Measurements from ENCODE around the gene AMACR. TPM values are rescaled to one million over a fixed set of nuclear protein-coding genes. Genes with fewer than 3 reads are reported as not detected.

Gene AMACR
- total RNA-seq, 1 donor from 2014 or later, result 29.3 TPM

DNA sequence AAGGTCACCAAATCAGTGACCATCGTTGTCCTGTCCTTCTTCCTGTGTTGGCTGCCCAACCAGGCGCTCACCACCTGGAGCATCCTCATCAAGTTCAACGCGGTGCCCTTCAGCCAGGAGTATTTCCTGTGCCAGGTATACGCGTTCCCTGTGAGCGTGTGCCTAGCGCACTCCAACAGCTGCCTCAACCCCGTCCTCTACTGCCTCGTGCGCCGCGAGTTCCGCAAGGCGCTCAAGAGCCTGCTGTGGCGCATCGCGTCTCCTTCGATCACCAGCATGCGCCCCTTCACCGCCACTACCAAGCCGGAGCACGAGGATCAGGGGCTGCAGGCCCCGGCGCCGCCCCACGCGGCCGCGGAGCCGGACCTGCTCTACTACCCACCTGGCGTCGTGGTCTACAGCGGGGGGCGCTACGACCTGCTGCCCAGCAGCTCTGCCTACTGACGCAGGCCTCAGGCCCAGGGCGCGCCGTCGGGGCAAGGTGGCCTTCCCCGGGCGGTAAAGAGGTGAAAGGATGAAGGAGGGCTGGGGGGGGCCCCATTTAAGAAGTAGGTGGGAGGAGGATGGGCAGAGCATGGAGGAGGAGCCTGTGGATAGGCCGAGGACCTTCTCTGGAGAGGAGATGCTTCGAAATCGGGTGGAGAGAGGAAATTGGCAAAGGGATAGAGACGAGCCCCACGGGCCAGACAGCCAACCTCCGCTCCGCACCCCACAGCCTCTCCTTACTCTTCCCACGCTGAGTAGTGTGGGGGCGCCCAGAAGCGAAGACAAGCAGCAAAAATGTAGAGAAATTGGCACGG lies 69.9 kb downstream of the AMACR start:
- Mint-ChIP-seq H3K27ac (ENCODE audit: unreplicated experiment) (no peak overlapping the region), H3K4me1 (ENCODE audit: unreplicated experiment) (peaks cover 22% of the 10 kb centered on the region), H3K27me3 (ENCODE audit: unreplicated experiment) (peaks cover 11% of the 10 kb centered on the region), H3K9me3 (ENCODE audit: unreplicated experiment) (no peaks in the 10 kb centered on the region), H3K36me3 (ENCODE audit: low read depth, unreplicated experiment) (peaks cover 4% of the 10 kb centered on the region), H3K4me3 (ENCODE audit: unreplicated experiment) (no peak overlapping the region)
- no peak for TF ChIP-seq CTCF (IDR thresholded peaks at IDR 0.05; ENCODE audit: unreplicated experiment)
- DNase-seq (ENCODE audit: low spot score), result no peak

- TF ChIP-seq CTCF (IDR thresholded peaks at IDR 0.05; ENCODE audit: unreplicated experiment), result no peak
- Mint-ChIP-seq H3K27ac (ENCODE audit: unreplicated experiment) (no peak overlapping the region), H3K4me1 (ENCODE audit: unreplicated experiment) (peaks cover 20% of the 10 kb centered on the region), H3K4me3 (ENCODE audit: unreplicated experiment) (no peak overlapping the region), H3K9me3 (ENCODE audit: unreplicated experiment) (no peaks in the 10 kb centered on the region), H3K27me3 (ENCODE audit: unreplicated experiment) (peaks cover 11% of the 10 kb centered on the region), H3K36me3 (ENCODE audit: low read depth, unreplicated experiment) (peaks cover 4% of the 10 kb centered on the region)
- no peak for DNase-seq (ENCODE audit: low spot score)
Measured at GRCh38 chr5:33937017-33937706, 70.7 kb downstream of the AMACR start.

DNA sequence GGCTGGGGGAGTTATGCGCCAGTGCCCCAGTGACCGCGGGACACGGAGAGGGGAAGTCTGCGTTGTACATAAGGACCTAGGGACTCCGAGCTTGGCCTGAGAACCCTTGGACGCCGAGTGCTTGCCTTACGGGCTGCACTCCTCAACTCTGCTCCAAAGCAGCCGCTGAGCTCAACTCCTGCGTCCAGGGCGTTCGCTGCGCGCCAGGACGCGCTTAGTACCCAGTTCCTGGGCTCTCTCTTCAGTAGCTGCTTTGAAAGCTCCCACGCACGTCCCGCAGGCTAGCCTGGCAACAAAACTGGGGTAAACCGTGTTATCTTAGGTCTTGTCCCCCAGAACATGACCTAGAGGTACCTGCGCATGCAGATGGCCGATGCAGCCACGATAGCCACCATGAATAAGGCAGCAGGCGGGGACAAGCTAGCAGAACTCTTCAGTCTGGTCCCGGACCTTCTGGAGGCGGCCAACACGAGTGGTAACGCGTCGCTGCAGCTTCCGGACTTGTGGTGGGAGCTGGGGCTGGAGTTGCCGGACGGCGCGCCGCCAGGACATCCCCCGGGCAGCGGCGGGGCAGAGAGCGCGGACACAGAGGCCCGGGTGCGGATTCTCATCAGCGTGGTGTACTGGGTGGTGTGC lies 71.4 kb downstream of the AMACR start, which contains the start of gene RXFP3:
Gene RXFP3, plus strand, starts transcription at position 6 of the 636 bp plus-strand sequence. Its CDS starts 355 bp downstream, at position 361.
- H3K9me3 Mint-ChIP-seq (ENCODE audit: unreplicated experiment), result no peaks in the 10 kb centered on the region
- no peak for DNase-seq (ENCODE audit: low spot score)

More for the DNA sequence above, 71.4 kb downstream of the AMACR start, which contains the start of gene RXFP3:
- Mint-ChIP-seq H3K27ac (ENCODE audit: unreplicated experiment) (no peak within 1 kb of the TSS), H3K4me1 (ENCODE audit: unreplicated experiment) (peaks cover 14% of the 10 kb centered on the region), H3K36me3 (ENCODE audit: low read depth, unreplicated experiment) (peaks cover 4% of the 10 kb centered on the region), H3K4me3 (ENCODE audit: unreplicated experiment) (peak within 1 kb of the TSS; percentile 84), H3K27me3 (ENCODE audit: unreplicated experiment) (peaks cover 11% of the 10 kb centered on the region)
- no peak for TF ChIP-seq CTCF (IDR thresholded peaks at IDR 0.05; ENCODE audit: unreplicated experiment)

Other genes starting within 250 kb of the AMACR start
- 9.8 TPM for gene ADAMTS12, start 116.1 kb downstream of the AMACR start, total RNA-seq (ENCODE audit: unreplicated experiment)
- 0.18 TPM for gene RXFP3, start 71.7 kb downstream of the AMACR start, total RNA-seq (ENCODE audit: unreplicated experiment)
- gene SLC45A2, start 23.4 kb downstream of the AMACR start, total RNA-seq (ENCODE audit: unreplicated experiment), result 0.15 TPM
- 2.1 TPM for gene C1QTNF3, start 35.2 kb upstream of the AMACR start, total RNA-seq (ENCODE audit: unreplicated experiment)